H9 (cell line): ENCODE data around the gene HOMER1. TPM values are rescaled to one million over a fixed set of nuclear protein-coding genes. Genes with fewer than 3 reads are reported as not detected.

Experiments used
- DNase-seq: peaks from one replicate; pipeline ENCODE4 v3.0.0-alpha.2; 2017
- H2AFZ ChIP-seq: one replicate; pipeline ENCODE4 v1.6.1; 2013; ENCODE audit warnings: mild to moderate bottlenecking, low read length, control low read depth, moderate library complexity
- H2AK5ac ChIP-seq: 2 replicates; pipeline ENCODE4 v1.6.1; 2013; ENCODE audit warnings: low read length, control low read depth, mixed read lengths; ENCODE audit not compliant: insufficient read length
- H2BK120ac ChIP-seq: one replicate; pipeline ENCODE4 v1.6.1; 2013; ENCODE audit warnings: low read depth, mild to moderate bottlenecking, low read length, control low read depth, inconsistent platforms; ENCODE audit not compliant: poor library complexity, severe bottlenecking
- H2BK12ac ChIP-seq: 2 replicates; pipeline ENCODE4 v1.6.1; 2013; ENCODE audit warnings: low read length, control low read depth, mixed read lengths, low read depth; ENCODE audit not compliant: insufficient read length
- H2BK15ac ChIP-seq: 2 replicates; pipeline ENCODE4 v1.6.1; 2013; ENCODE audit warnings: low read depth, low read length, control low read depth
- H2BK20ac ChIP-seq: one replicate; pipeline ENCODE4 v1.6.1; 2013; ENCODE audit warnings: low read depth, mild to moderate bottlenecking, low read length, control low read depth, inconsistent platforms; ENCODE audit not compliant: poor library complexity, severe bottlenecking
- H2BK5ac ChIP-seq: 2 replicates; pipeline ENCODE4 v1.6.1; 2013; ENCODE audit warnings: low read length, control low read depth, mixed read lengths; ENCODE audit not compliant: insufficient read length
- H3K14ac ChIP-seq: 2 replicates; pipeline ENCODE4 v1.6.1; 2013; ENCODE audit warnings: low read length, control low read depth; ENCODE audit not compliant: insufficient read depth
- H3K18ac ChIP-seq: 2 replicates; pipeline ENCODE4 v1.6.1; 2013; ENCODE audit warnings: low read depth, mild to moderate bottlenecking, mixed read lengths, low read length, control low read depth; ENCODE audit not compliant: insufficient read length
- H3K23ac ChIP-seq: 2 replicates; pipeline ENCODE4 v1.6.1; 2013; ENCODE audit warnings: low read length, control low read depth, mixed read lengths, low read depth; ENCODE audit not compliant: insufficient read length
- H3K23me2 ChIP-seq: 2 replicates; pipeline ENCODE4 v1.6.1; 2013; ENCODE audit warnings: low read depth, mild to moderate bottlenecking, mixed read lengths, low read length, control low read depth; ENCODE audit not compliant: insufficient read length, poor library complexity, severe bottlenecking
- H3K27ac ChIP-seq: 2 replicates; pipeline ENCODE4 v1.5.1; 2013; ENCODE audit warnings: low read length, control low read depth, mixed read lengths, low read depth; ENCODE audit not compliant: insufficient read length
- H3K27me3 ChIP-seq: 2 replicates; pipeline ENCODE4 v1.6.1; 2013; ENCODE audit warnings: low read length, control low read depth, inconsistent platforms; ENCODE audit not compliant: insufficient read depth
- H3K4ac ChIP-seq: 2 replicates; pipeline ENCODE4 v1.6.1; 2013; ENCODE audit warnings: low read depth, mild to moderate bottlenecking, control low read depth, inconsistent platforms, low read length, moderate library complexity
- H3K4me1 ChIP-seq: 2 replicates; pipeline ENCODE4 v1.6.1; 2013; ENCODE audit warnings: low read length, control low read depth, inconsistent platforms; ENCODE audit not compliant: insufficient read depth
- H3K4me2 ChIP-seq: 2 replicates; pipeline ENCODE4 v1.6.1; 2013; ENCODE audit warnings: low read length, control low read depth, mixed read lengths; ENCODE audit not compliant: insufficient read length, insufficient read depth
- H3K56ac ChIP-seq: 2 replicates; pipeline ENCODE4 v1.6.1; 2013; ENCODE audit warnings: low read depth, mild to moderate bottlenecking, mixed read lengths, low read length, control low read depth; ENCODE audit not compliant: insufficient read length
- H3K79me1 ChIP-seq: 2 replicates; pipeline ENCODE4 v1.6.1; 2013; ENCODE audit warnings: low read depth, mild to moderate bottlenecking, moderate library complexity, low read length, control low read depth, inconsistent platforms; ENCODE audit not compliant: insufficient read depth, poor library complexity, severe bottlenecking
- H3K79me2 ChIP-seq: 2 replicates; pipeline ENCODE4 v1.6.1; 2013; ENCODE audit warnings: low read length, control low read depth, inconsistent platforms; ENCODE audit not compliant: insufficient read depth
- H3K9ac ChIP-seq: 2 replicates; pipeline ENCODE4 v1.6.1; 2013; ENCODE audit warnings: low read length, control low read depth, mixed read lengths; ENCODE audit not compliant: insufficient read length; ENCODE audit errors: extremely low read depth
- H3K9me3 ChIP-seq: one replicate; pipeline ENCODE4 v1.6.1; 2013; ENCODE audit warnings: low read depth, low read length, inconsistent platforms; ENCODE audit not compliant: control insufficient read depth
- H3T11ph ChIP-seq: one replicate; pipeline ENCODE4 v1.6.1; 2013; ENCODE audit warnings: mild to moderate bottlenecking, low read length, control low read depth, inconsistent platforms
- H4K20me1 ChIP-seq: one replicate; pipeline ENCODE4 v1.6.1; 2013; ENCODE audit not compliant: control insufficient read depth, insufficient read length, insufficient read depth
- H4K5ac ChIP-seq: 2 replicates; pipeline ENCODE4 v1.6.1; 2013; ENCODE audit warnings: low read depth, mild to moderate bottlenecking, mixed read lengths, low read length, control low read depth; ENCODE audit not compliant: insufficient read length
- H4K8ac ChIP-seq: replicated peaks from 2 replicates; pipeline ENCODE4 v1.6.1; 2013; ENCODE audit warnings: low read length, control low read depth, mixed read lengths, low read depth; ENCODE audit not compliant: insufficient read length
- H4K91ac ChIP-seq: 2 replicates; pipeline ENCODE4 v1.6.1; 2013; ENCODE audit warnings: low read depth, mild to moderate bottlenecking, moderate library complexity, mixed read lengths, low read length, control low read depth; ENCODE audit not compliant: insufficient read length
- H3K27ac Mint-ChIP-seq, 3 experiments: 2 replicates in 2 of 3; 3 replicates in 1 of 3; pipeline ENCODE4 v1.8.0; 2020 to 2021; ENCODE audit warnings: mixed read lengths in 3 of 3, mild to moderate bottlenecking in 1 of 3, moderate library complexity in 1 of 3
- H3K27me3 Mint-ChIP-seq: 2 replicates; pipeline ENCODE4 v1.8.0; 2021; ENCODE audit warnings: low read depth, mild to moderate bottlenecking, moderate library complexity, mixed read lengths
- H3K36me3 Mint-ChIP-seq, 3 experiments: 2 replicates in 2 of 3; 3 replicates in 1 of 3; pipeline ENCODE4 v1.8.0; 2020 to 2021; ENCODE audit warnings: low read depth in 3 of 3, mixed read lengths in 3 of 3; ENCODE audit not compliant: insufficient read depth in 1 of 3
- H3K4me1 Mint-ChIP-seq, 2 experiments: 2 replicates each; pipeline ENCODE4 v1.8.0; 2020; ENCODE audit warnings: mixed read lengths in 2 of 2
- H3K4me3 Mint-ChIP-seq, 2 experiments: 2 replicates in 1 of 2; 3 replicates in 1 of 2; pipeline ENCODE4 v1.8.0; 2020 to 2021; ENCODE audit warnings: mild to moderate bottlenecking in 2 of 2, mixed read lengths in 2 of 2, moderate library complexity in 1 of 2
- H3K9me3 Mint-ChIP-seq, 2 experiments: 2 replicates in 1 of 2; 3 replicates in 1 of 2; pipeline ENCODE4 v1.8.0; 2020; ENCODE audit warnings: mild to moderate bottlenecking in 2 of 2, mixed read lengths in 2 of 2, moderate library complexity in 1 of 2
- total RNA-seq: library from RNA; stranded (reverse); gene quantifications from 2 replicates; pipeline ENCODE4 v1.2.1, GENCODE V29; 2021
- TF ChIP-seq, protein P1 (sequence below): fragments of 200-600 bp; sonication (generic); conservative IDR thresholded peaks from 3 replicates; pipeline ENCODE4 v1.8.0; 2021; ENCODE audit warnings: antibody characterized with exemption, mild to moderate bottlenecking

The HOMER1 gene
- total RNA-seq, 1 experiment from 2014 or later, result 39.5 TPM

DNA sequence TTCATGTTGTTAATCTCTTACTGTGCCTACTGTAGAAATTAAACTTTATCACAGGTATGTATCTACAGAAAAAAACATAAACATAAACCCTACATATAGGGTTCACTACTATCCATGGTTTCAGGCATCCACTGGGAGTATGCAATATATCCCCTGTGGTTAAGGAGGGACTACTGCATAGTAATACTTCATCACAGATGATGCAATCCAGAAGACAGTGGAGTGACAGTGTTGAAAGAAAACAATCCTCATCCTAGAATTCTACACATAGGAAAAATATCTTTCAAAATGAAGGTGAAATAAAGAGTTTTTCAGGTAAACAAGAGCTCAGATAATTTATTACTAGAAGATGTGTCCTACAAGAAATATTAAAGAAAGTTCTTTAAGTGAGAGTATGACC, 105.9 kb downstream of the HOMER1 start:
- Histone ChIP-seq H3K27ac (no peak overlapping the region), H3K56ac (no peak overlapping the region), H2BK12ac (no peak overlapping the region), H4K8ac (no peak overlapping the region), H3K4ac (no peak overlapping the region), H2AFZ (no peak overlapping the region), H3K79me2 (no peaks in the 10 kb centered on the region), H3K23me2 (no peaks in the 10 kb centered on the region), H4K91ac (no peak overlapping the region), H3K27me3 (no peaks in the 10 kb centered on the region), H3K18ac (no peak overlapping the region), H3K4me2 (no peak overlapping the region), H3K23ac (no peak overlapping the region), H2BK20ac (no peak overlapping the region), H2AK5ac (no peak overlapping the region), H3T11ph (no peak overlapping the region), H3K79me1 (no peaks in the 10 kb centered on the region), H3K14ac (no peak overlapping the region), H3K9me3 (no peaks in the 10 kb centered on the region), H2BK5ac (no peak overlapping the region), H3K9ac (no peak overlapping the region), H4K20me1 (no peaks in the 10 kb centered on the region), H2BK120ac (no peak overlapping the region), H4K5ac (no peak overlapping the region), H2BK15ac (no peak overlapping the region), H3K4me1 (no peaks in the 10 kb centered on the region)
- peaks cover 35 to 37% (median 36%) of the 10 kb centered on the region in 3 experiments for H3K36me3 Mint-ChIP-seq
- no peak overlapping the region for H3K4me3 Mint-ChIP-seq
- H3K27ac Mint-ChIP-seq, result no peak overlapping the region
- H3K9me3 Mint-ChIP-seq, result peaks cover 8 to 12% of the 10 kb centered on the region in 2 experiments
- no peaks in the 10 kb centered on the region for H3K27me3 Mint-ChIP-seq
- no peaks in the 10 kb centered on the region for H3K4me1 Mint-ChIP-seq
- TF ChIP-seq, protein P1, sequence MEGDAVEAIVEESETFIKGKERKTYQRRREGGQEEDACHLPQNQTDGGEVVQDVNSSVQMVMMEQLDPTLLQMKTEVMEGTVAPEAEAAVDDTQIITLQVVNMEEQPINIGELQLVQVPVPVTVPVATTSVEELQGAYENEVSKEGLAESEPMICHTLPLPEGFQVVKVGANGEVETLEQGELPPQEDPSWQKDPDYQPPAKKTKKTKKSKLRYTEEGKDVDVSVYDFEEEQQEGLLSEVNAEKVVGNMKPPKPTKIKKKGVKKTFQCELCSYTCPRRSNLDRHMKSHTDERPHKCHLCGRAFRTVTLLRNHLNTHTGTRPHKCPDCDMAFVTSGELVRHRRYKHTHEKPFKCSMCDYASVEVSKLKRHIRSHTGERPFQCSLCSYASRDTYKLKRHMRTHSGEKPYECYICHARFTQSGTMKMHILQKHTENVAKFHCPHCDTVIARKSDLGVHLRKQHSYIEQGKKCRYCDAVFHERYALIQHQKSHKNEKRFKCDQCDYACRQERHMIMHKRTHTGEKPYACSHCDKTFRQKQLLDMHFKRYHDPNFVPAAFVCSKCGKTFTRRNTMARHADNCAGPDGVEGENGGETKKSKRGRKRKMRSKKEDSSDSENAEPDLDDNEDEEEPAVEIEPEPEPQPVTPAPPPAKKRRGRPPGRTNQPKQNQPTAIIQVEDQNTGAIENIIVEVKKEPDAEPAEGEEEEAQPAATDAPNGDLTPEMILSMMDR, result no peak
- DNase-seq, result no peak
